GM18951 (cell line): Measurements from ENCODE around the gene ALOX12B.
"Not testable (repeated sequence)": the region's sequence is repeated elsewhere in the genome, so short reads cannot be mapped to it uniquely, and the experiment has no call there.

Experiments
- POLR2A ChIP-seq: IDR thresholded peaks from 4 replicates; pipeline ENCODE4 v1.6.1; 2011; ENCODE audit warnings: mild to moderate bottlenecking; ENCODE audit not compliant: insufficient read length, insufficient read depth; ENCODE audit errors: extremely low read depth
- in situ Hi-C: fragments of 300-500 bp; cut with MboI; formaldehyde crosslinking; loops from one replicate; pipeline ENCODE4 v1.12.0; 2022; ENCODE audit warnings: low sequenced_read_pairs, mixed read lengths, inconsistent platforms; ENCODE audit not compliant: unreplicated experiment

ALOX12B gene

GRCh38 chr17:8029121-8029520 lies 58.4 kb downstream of the ALOX12B start:
- no peak for TF ChIP-seq POLR2A
- in situ Hi-C loops, result no loop called here

GRCh38 chr17:8025176-8025911 lies 62.2 kb downstream of the ALOX12B start:
- TF ChIP-seq POLR2A, result no peak
- in situ Hi-C loops, result no loop called here

- in situ Hi-C loops, result not testable (repeated sequence)
Measured at GRCh38 chr17:8024161-8024560, 63.4 kb downstream of the ALOX12B start.
